ENCODE results near the gene BRME1. TPM values are rescaled to one million over a fixed set of nuclear protein-coding genes. Genes with fewer than 3 reads are reported as not detected.
A peak's percentile ranks its signal among the peaks of the same experiment; 100 is the strongest.

Gene BRME1
- polyA plus RNA-seq, 3 donors from 2014 or later, result 2.7 to 12.2 (median 6.9) TPM

- no peaks in the 10 kb centered on the region for H3K9me3 Mint-ChIP-seq
- no peak overlapping the region for H3K27ac Mint-ChIP-seq
- H3K4me1 Mint-ChIP-seq, result peaks cover 23 to 35% of the 10 kb centered on the region in 2 donors
- H3K36me3 Mint-ChIP-seq, result no peaks in the 10 kb centered on the region
- no peak for DNase-seq
- H3K27me3 Mint-ChIP-seq (ENCODE audit: low read depth in 3 of 3), result peaks cover 5 to 17% (median 13%) of the 10 kb centered on the region in 3 donors
- no peak overlapping the region for H3K4me3 Mint-ChIP-seq
These were observed 15.8 kb downstream of the BRME1 start for GRCh38 chr19:13890136-13890535.

- DNase-seq, result no peak
- Mint-ChIP-seq H3K27me3 (ENCODE audit: low read depth in 3 of 3) (peaks cover 5 to 17% (median 13%) of the 10 kb centered on the region in 3 donors), H3K36me3 (no peaks in the 10 kb centered on the region), H3K4me1 (peaks cover 30 to 46% of the 10 kb centered on the region in 2 donors), H3K4me3 (peak overlapping the region in 1 of 5 donors; percentile 84), H3K9me3 (no peaks in the 10 kb centered on the region), H3K27ac (peak overlapping the region in 3 of 6 donors; percentile 58 to 98 (median 96))
These were observed 17.6 kb downstream of the BRME1 start for GRCh38 chr19:13888281-13888680.

GRCh38 chr19:13887517-13887916 lies 18.4 kb downstream of the BRME1 start:
- peak overlapping the region; percentile 79 to 85 (median 81) for H3K4me3 Mint-ChIP-seq
- DNase-seq, result peak; percentile 67 to 69 (median 68)
- H3K27me3 Mint-ChIP-seq (ENCODE audit: low read depth in 3 of 3), result peaks cover 5 to 17% (median 13%) of the 10 kb centered on the region in 3 donors
- H3K36me3 Mint-ChIP-seq, result no peaks in the 10 kb centered on the region
- H3K4me1 Mint-ChIP-seq, result peaks cover 35 to 51% of the 10 kb centered on the region in 2 donors
- H3K9me3 Mint-ChIP-seq, result no peaks in the 10 kb centered on the region
- peak overlapping the region; percentile 93 to 98 (median 96) for H3K27ac Mint-ChIP-seq

GRCh38 chr19:13887018-13887436 lies 18.9 kb downstream of the BRME1 start:
- H3K4me3 Mint-ChIP-seq, result peak overlapping the region; percentile 79 to 85 (median 81)
- no peaks in the 10 kb centered on the region for H3K9me3 Mint-ChIP-seq
- no peaks in the 10 kb centered on the region for H3K36me3 Mint-ChIP-seq
- peak overlapping the region; percentile 93 to 98 (median 96) for H3K27ac Mint-ChIP-seq
- H3K27me3 Mint-ChIP-seq (ENCODE audit: low read depth in 3 of 3), result peaks cover 6 to 17% (median 14%) of the 10 kb centered on the region in 3 donors
- DNase-seq, result peak; percentile 90 to 92 (median 91)
- peaks cover 40 to 56% of the 10 kb centered on the region in 2 donors for H3K4me1 Mint-ChIP-seq

GRCh38 chr19:13885826-13886365 lies 20.0 kb downstream of the BRME1 start:
- peak; percentile 60 to 66 (median 65) for DNase-seq
- H3K27ac Mint-ChIP-seq, result peak overlapping the region; percentile 93 to 98 (median 96)
- peaks cover 52 to 67% of the 10 kb centered on the region in 2 donors for H3K4me1 Mint-ChIP-seq
- no peaks in the 10 kb centered on the region for H3K9me3 Mint-ChIP-seq
- H3K27me3 Mint-ChIP-seq (ENCODE audit: low read depth in 3 of 3), result peaks cover 6 to 17% (median 17%) of the 10 kb centered on the region in 3 donors
- no peaks in the 10 kb centered on the region for H3K36me3 Mint-ChIP-seq
- H3K4me3 Mint-ChIP-seq, result peak overlapping the region; percentile 79 to 85 (median 81)

GRCh38 chr19:13884726-13885591 lies 21.0 kb downstream of the BRME1 start:
- peak overlapping the region; percentile 93 to 98 (median 96) for H3K27ac Mint-ChIP-seq
- peaks cover 6 to 17% (median 17%) of the 10 kb centered on the region in 3 donors for H3K27me3 Mint-ChIP-seq (ENCODE audit: low read depth in 3 of 3)
- H3K4me3 Mint-ChIP-seq, result peak overlapping the region in 2 of 5 donors; percentile 81 to 85
- H3K4me1 Mint-ChIP-seq, result peaks cover 61 to 76% of the 10 kb centered on the region in 2 donors
- no peaks in the 10 kb centered on the region for H3K9me3 Mint-ChIP-seq
- H3K36me3 Mint-ChIP-seq, result no peaks in the 10 kb centered on the region
- no peak for DNase-seq

GRCh38 chr19:13883516-13884064 lies 22.3 kb downstream of the BRME1 start:
- Mint-ChIP-seq H3K9me3 (no peaks in the 10 kb centered on the region), H3K4me3 (peak overlapping the region in 4 of 5 donors; percentile 12 to 57 (median 42)), H3K36me3 (no peaks in the 10 kb centered on the region), H3K27ac (peak overlapping the region in 3 of 6 donors; percentile 69 to 84 (median 79)), H3K4me1 (peaks cover 63 to 78% of the 10 kb centered on the region in 2 donors), H3K27me3 (ENCODE audit: low read depth in 3 of 3) (peaks cover 6 to 17% (median 17%) of the 10 kb centered on the region in 3 donors)
- no peak for DNase-seq

GRCh38 chr19:13882836-13883235 lies 23.1 kb downstream of the BRME1 start:
- H3K9me3 Mint-ChIP-seq, result no peaks in the 10 kb centered on the region
- peaks cover 63 to 71% of the 10 kb centered on the region in 2 donors for H3K4me1 Mint-ChIP-seq
- peak overlapping the region in 2 of 5 donors; percentile 38 to 73 for H3K4me3 Mint-ChIP-seq
- H3K27me3 Mint-ChIP-seq (ENCODE audit: low read depth in 3 of 3), result peaks cover 6 to 17% (median 15%) of the 10 kb centered on the region in 3 donors
- no peaks in the 10 kb centered on the region for H3K36me3 Mint-ChIP-seq
- DNase-seq, result no peak
- peak overlapping the region in 2 of 6 donors; percentile 84 to 90 for H3K27ac Mint-ChIP-seq

- peaks cover 59 to 66% of the 10 kb centered on the region in 2 donors for H3K4me1 Mint-ChIP-seq
- peaks cover 3 to 15% (median 12%) of the 10 kb centered on the region in 3 donors for H3K27me3 Mint-ChIP-seq (ENCODE audit: low read depth in 3 of 3)
- DNase-seq, result no peak
- peak overlapping the region; percentile 83 to 94 (median 88) for H3K27ac Mint-ChIP-seq
- no peaks in the 10 kb centered on the region for H3K9me3 Mint-ChIP-seq
- H3K36me3 Mint-ChIP-seq, result no peaks in the 10 kb centered on the region
- H3K4me3 Mint-ChIP-seq, result peak overlapping the region; percentile 73 to 85 (median 75)
These were observed 23.5 kb downstream of the BRME1 start for GRCh38 chr19:13882419-13882795.

- peak; percentile 54 to 63 (median 61) for DNase-seq
- peak overlapping the region; percentile 73 to 85 (median 75) for H3K4me3 Mint-ChIP-seq
- peaks cover 2 to 10% (median 7%) of the 10 kb centered on the region in 3 donors for H3K27me3 Mint-ChIP-seq (ENCODE audit: low read depth in 3 of 3)
- H3K27ac Mint-ChIP-seq, result peak overlapping the region; percentile 83 to 94 (median 88)
- H3K4me1 Mint-ChIP-seq, result peaks cover 53 to 61% of the 10 kb centered on the region in 2 donors
- H3K36me3 Mint-ChIP-seq, result no peaks in the 10 kb centered on the region
- H3K9me3 Mint-ChIP-seq, result no peaks in the 10 kb centered on the region
These were observed 24.1 kb downstream of the BRME1 start for GRCh38 chr19:13881692-13882418.

- peak in 1 of 3 donors; percentile 17 for DNase-seq
- Mint-ChIP-seq H3K27me3 (ENCODE audit: low read depth in 3 of 3) (peaks cover 2 to 5% (median 4%) of the 10 kb centered on the region in 3 donors), H3K9me3 (no peaks in the 10 kb centered on the region), H3K4me3 (peak overlapping the region; percentile 70 to 85 (median 75)), H3K27ac (peak overlapping the region; percentile 83 to 90 (median 85)), H3K36me3 (no peaks in the 10 kb centered on the region), H3K4me1 (peaks cover 47 to 55% of the 10 kb centered on the region in 2 donors)
These were observed 24.6 kb downstream of the BRME1 start for GRCh38 chr19:13881251-13881691.

GRCh38 chr19:13880059-13881043 lies 25.6 kb downstream of the BRME1 start:
- peak; percentile 98 to 99 (median 99) for DNase-seq
- Mint-ChIP-seq H3K4me1 (peaks cover 40 to 47% of the 10 kb centered on the region in 2 donors), H3K36me3 (no peaks in the 10 kb centered on the region), H3K27me3 (ENCODE audit: low read depth in 3 of 3) (peaks cover 2 to 4% (median 4%) of the 10 kb centered on the region in 3 donors), H3K9me3 (no peaks in the 10 kb centered on the region), H3K27ac (peak overlapping the region; percentile 68 to 90 (median 84)), H3K4me3 (peak overlapping the region; percentile 70 to 85 (median 75))

All from immature natural killer cell (primary cell).